ENCODE measurements around the gene CPED1. TPM values are rescaled to one million over a fixed set of nuclear protein-coding genes. Genes with fewer than 3 reads are reported as not detected.

Gene CPED1
- total and polyA plus RNA-seq, 10 of the 15 experiments (the other 5 are each of a cell fraction or from before 2014, with no cell fraction given) = 0.01 to 0.77 (median 0.10) TPM; not detected in 1

- CTCF ChIA-PET = no interaction called here
- no peaks in the 10 kb centered on the region for H3K4me1 ChIP-seq (ENCODE audit: control insufficient read depth, insufficient read depth, low read length)
- H4K20me1 ChIP-seq (ENCODE audit: control insufficient read depth, insufficient read depth) = peaks cover 3% of the 10 kb centered on the region; the same call in 1 of the 2 replicates
- H3K9me3 ChIP-seq (replicated peaks; ENCODE audit: control insufficient read depth, insufficient read depth, low read length) = no peaks in the 10 kb centered on the region
- TF ChIP-seq FOS (IDR thresholded peaks at IDR 0.05; ENCODE audit: borderline replicate concordance, extremely low read depth, insufficient read length) = no peak
- TF ChIP-seq, protein P1, sequence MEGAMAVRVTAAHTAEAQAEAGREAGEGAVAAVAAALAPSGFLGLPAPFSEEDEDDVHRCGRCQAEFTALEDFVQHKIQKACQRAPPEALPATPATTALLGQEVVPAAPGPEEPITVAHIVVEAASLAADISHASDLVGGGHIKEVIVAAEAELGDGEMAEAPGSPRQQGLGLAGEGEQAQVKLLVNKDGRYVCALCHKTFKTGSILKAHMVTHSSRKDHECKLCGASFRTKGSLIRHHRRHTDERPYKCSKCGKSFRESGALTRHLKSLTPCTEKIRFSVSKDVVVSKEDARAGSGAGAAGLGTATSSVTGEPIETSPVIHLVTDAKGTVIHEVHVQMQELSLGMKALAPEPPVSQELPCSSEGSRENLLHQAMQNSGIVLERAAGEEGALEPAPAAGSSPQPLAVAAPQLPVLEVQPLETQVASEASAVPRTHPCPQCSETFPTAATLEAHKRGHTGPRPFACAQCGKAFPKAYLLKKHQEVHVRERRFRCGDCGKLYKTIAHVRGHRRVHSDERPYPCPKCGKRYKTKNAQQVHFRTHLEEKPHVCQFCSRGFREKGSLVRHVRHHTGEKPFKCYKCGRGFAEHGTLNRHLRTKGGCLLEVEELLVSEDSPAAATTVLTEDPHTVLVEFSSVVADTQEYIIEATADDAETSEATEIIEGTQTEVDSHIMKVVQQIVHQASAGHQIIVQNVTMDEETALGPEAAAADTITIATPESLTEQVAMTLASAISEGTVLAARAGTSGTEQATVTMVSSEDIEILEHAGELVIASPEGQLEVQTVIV (IDR thresholded peaks at IDR 0.05; ENCODE audit: borderline replicate concordance, partially characterized antibody) = no peak
- TF ChIP-seq BMI1 (IDR thresholded peaks at IDR 0.05; ENCODE audit: borderline replicate concordance) = no peak
- TF ChIP-seq, protein P2, sequence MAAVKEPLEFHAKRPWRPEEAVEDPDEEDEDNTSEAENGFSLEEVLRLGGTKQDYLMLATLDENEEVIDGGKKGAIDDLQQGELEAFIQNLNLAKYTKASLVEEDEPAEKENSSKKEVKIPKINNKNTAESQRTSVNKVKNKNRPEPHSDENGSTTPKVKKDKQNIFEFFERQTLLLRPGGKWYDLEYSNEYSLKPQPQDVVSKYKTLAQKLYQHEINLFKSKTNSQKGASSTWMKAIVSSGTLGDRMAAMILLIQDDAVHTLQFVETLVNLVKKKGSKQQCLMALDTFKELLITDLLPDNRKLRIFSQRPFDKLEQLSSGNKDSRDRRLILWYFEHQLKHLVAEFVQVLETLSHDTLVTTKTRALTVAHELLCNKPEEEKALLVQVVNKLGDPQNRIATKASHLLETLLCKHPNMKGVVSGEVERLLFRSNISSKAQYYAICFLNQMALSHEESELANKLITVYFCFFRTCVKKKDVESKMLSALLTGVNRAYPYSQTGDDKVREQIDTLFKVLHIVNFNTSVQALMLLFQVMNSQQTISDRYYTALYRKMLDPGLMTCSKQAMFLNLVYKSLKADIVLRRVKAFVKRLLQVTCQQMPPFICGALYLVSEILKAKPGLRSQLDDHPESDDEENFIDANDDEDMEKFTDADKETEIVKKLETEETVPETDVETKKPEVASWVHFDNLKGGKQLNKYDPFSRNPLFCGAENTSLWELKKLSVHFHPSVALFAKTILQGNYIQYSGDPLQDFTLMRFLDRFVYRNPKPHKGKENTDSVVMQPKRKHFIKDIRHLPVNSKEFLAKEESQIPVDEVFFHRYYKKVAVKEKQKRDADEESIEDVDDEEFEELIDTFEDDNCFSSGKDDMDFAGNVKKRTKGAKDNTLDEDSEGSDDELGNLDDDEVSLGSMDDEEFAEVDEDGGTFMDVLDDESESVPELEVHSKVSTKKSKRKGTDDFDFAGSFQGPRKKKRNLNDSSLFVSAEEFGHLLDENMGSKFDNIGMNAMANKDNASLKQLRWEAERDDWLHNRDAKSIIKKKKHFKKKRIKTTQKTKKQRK (IDR thresholded peaks at IDR 0.05; ENCODE audit: low read depth, low read length) = no peak
- no peak for TF ChIP-seq EGR1 (IDR thresholded peaks at IDR 0.05; ENCODE audit: borderline replicate concordance in 1 of 2, low read depth in 2 of 2, low read length in 2 of 2)
- no peak for TF ChIP-seq EZH2 (IDR thresholded peaks at IDR 0.05; ENCODE audit: borderline replicate concordance, control insufficient read depth, low read depth, low read length)
- no peak for TF ChIP-seq IRF4 (IDR thresholded peaks at IDR 0.05; ENCODE audit: low read depth, low read length)
- no peak for TF ChIP-seq CBX5 (IDR thresholded peaks at IDR 0.05; ENCODE audit: low read depth)
- TF ChIP-seq, protein P3, sequence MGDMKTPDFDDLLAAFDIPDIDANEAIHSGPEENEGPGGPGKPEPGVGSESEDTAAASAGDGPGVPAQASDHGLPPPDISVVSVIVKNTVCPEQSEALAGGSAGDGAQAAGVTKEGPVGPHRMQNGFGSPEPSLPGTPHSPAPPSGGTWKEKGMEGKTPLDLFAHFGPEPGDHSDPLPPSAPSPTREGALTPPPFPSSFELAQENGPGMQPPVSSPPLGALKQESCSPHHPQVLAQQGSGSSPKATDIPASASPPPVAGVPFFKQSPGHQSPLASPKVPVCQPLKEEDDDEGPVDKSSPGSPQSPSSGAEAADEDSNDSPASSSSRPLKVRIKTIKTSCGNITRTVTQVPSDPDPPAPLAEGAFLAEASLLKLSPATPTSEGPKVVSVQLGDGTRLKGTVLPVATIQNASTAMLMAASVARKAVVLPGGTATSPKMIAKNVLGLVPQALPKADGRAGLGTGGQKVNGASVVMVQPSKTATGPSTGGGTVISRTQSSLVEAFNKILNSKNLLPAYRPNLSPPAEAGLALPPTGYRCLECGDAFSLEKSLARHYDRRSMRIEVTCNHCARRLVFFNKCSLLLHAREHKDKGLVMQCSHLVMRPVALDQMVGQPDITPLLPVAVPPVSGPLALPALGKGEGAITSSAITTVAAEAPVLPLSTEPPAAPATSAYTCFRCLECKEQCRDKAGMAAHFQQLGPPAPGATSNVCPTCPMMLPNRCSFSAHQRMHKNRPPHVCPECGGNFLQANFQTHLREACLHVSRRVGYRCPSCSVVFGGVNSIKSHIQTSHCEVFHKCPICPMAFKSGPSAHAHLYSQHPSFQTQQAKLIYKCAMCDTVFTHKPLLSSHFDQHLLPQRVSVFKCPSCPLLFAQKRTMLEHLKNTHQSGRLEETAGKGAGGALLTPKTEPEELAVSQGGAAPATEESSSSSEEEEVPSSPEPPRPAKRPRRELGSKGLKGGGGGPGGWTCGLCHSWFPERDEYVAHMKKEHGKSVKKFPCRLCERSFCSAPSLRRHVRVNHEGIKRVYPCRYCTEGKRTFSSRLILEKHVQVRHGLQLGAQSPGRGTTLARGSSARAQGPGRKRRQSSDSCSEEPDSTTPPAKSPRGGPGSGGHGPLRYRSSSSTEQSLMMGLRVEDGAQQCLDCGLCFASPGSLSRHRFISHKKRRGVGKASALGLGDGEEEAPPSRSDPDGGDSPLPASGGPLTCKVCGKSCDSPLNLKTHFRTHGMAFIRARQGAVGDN (IDR thresholded peaks at IDR 0.05) = no peak
- no peak for TF ChIP-seq SUPT20H (IDR thresholded peaks at IDR 0.05; ENCODE audit: borderline replicate concordance, control insufficient read depth, low read depth, low read length)
- TF ChIP-seq ESRRA (IDR thresholded peaks at IDR 0.05; ENCODE audit: low read length) = no peak
- TF ChIP-seq NFYA (IDR thresholded peaks at IDR 0.05; ENCODE audit: borderline replicate concordance, low read depth, low read length) = no peak
- no peak overlapping the region for H3K27ac ChIP-seq (ENCODE audit: control insufficient read depth, insufficient read depth)
- POLR2A ChIA-PET = no interaction called here
- in situ Hi-C loops (cut with MboI) = no loop called here
- no peak overlapping the region for H3K4me2 ChIP-seq (ENCODE audit: control insufficient read depth, insufficient read depth)
- H3K27me3 ChIP-seq (replicated peaks in 1 of 2; ENCODE audit: control insufficient read depth in 2 of 2, insufficient read depth in 2 of 2, low read length in 1 of 2) = no peaks in the 10 kb centered on the region
- H3K79me2 ChIP-seq (ENCODE audit: control insufficient read depth, insufficient read depth, low read length) = no peaks in the 10 kb centered on the region
- DNase-seq (ENCODE audit: low read depth, low spot score) = no peak
- no peaks in the 10 kb centered on the region for H3K36me3 ChIP-seq (ENCODE audit: control insufficient read depth in 2 of 2, insufficient read depth in 2 of 2, low read length in 1 of 2)
- no peak overlapping the region for H3K9ac ChIP-seq (ENCODE audit: control insufficient read depth, insufficient read depth, low read length)
- no peak overlapping the region for H2AFZ ChIP-seq (ENCODE audit: control insufficient read depth, low read depth, low read length)
- intact Hi-C loops (cut with micrococcal nuclease; ENCODE audit: unreplicated experiment) = no loop called here
- no TSS peak for BruUV-seq (replicated peaks)
- SMC1A ChIA-PET (ENCODE audit: uncharacterized antibody, unreplicated experiment) = no interaction called here
- ATAC-seq = no peak
- H3K4me3 ChIP-seq = no peak overlapping the region
- no peak for FAIRE-seq
- RAD21 ChIA-PET (ENCODE audit: unreplicated experiment) = no interaction called here
These were observed 206.5 kb downstream of the CPED1 start for GRCh38 chr7:121195010-121195409.
